Stimulated activated naive CD4-positive, alpha-beta T cell (primary cell): ENCODE data around the gene GBP4.

ENCODE experiments used
- DNase-seq, 6 experiments: peaks; one replicate each; lab custom pipeline; 2025; lab: John Stamatoyannopoulos, UW

Gene GBP4

DNA sequence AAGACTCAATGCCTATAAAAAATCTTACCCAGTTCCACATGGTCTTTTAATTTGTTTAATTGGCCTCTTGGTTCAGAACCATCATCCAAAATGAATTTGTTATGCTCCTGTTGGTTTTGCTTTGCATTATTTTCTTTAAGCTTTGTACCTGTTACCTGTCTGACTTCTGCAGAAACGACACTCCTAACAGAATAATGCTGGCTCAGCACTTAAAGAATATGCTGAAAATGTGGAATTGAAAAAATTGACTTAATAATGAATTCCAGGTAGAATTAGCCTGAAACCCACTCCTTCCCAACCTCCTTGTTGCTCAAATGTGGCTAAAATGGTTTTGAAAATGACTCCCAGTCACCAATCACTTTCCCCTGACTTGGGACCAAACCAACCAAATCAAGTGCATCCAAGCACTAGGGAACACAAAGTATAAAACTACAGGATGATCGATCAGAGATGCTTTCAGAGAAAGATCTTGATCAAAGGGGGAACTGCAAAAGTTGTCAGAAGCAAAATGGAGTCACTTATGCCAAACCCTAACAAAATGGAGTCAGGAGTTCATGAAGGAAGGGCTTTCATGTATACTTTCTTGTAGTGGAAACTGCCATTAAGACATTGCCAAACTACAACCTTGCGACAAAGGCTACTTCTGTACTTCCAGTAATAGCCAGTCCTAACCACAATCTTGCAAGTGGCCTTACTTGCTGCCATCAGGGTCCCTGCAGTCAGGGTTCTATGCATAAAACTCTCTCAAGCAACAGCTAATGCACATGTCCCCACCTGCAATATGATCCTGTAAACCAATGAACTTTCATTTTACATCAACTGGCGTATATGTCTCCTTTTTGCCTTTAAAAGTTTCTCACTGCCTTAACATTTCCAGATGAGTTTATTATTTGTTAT lies 28.3 kb downstream of the GBP4 start:
- DNase-seq, result no peak

GRCh38 chr1:89169166-89169565 lies 29.6 kb downstream of the GBP4 start:
- no peak for DNase-seq

DNA sequence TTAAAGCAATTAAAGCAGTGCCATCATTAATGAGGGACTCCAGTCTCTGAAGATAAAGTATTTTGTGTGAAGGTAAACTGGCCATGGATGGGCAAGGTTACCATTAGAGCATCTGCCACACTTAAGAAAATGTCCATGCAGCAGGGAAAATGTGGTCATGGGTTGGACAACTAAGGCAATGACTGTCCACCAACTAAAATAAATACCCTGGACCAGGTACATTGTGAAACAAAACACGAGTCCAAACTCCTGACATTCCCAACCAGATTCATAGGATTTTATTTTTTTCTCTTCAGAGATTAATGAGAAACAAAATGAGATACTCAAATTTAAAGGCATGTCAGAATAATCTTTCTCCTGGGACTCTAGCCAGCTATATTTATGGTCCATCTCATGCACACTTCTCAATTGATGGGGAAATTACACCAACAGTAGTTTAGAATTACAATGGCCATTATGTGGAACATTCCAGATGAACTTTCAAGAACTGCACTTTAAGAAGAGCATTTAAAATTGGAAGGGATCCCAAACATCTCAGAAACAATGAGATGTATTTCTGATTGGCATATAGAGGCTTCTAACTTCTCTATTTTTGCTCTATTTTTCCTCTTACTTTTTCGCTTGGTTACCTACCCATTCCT lies 31.0 kb downstream of the GBP4 start:
- DNase-seq, result no peak

- no peak for DNase-seq
Measured at GRCh38 chr1:89166705-89167104, 32.0 kb downstream of the GBP4 start.

GRCh38 chr1:89165811-89166210 lies 32.9 kb downstream of the GBP4 start:
- DNase-seq, result no peak

DNA sequence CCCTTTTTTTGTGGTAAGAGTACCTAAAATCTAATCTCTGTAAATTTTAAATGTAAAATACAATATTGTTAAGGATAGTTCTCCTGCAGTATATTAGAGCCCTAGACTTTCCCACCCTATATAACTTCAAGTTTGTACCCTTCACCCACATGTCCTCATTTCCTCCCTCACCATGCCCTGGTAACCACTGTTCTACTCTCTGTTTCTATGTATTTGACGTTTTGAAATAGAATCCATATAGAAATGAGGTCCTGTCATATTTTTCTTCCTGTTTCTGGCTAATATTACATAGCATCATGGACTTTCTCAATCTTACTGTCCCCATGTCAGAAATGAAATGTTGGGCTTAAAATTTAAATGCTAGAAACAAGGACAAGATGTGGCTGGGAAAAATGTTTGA lies 47.7 kb downstream of the GBP4 start:
- no peak for DNase-seq

GRCh38 chr1:89149976-89150375 lies 48.8 kb downstream of the GBP4 start:
- DNase-seq, result no peak

DNA sequence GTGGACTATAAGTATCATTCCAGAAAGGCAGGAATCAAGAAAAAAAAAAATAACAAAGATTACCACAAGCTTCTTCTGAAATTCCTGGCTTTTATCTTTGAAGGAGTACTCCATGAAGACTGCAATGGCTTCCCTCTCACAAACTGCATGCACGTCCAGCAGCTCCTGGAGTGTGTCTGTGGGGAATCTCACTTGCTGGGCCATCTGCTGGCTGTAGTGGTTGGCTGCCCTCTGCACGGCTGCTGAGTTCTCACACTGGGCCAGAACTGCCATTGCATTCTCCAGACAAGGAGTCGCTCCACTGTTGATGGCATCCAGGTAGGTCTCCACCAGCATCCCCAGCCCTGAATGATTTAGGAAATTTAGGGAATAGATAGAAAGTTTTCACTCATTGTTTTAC lies 49.5 kb downstream of the GBP4 start:
- DNase-seq, result no peak

DNA sequence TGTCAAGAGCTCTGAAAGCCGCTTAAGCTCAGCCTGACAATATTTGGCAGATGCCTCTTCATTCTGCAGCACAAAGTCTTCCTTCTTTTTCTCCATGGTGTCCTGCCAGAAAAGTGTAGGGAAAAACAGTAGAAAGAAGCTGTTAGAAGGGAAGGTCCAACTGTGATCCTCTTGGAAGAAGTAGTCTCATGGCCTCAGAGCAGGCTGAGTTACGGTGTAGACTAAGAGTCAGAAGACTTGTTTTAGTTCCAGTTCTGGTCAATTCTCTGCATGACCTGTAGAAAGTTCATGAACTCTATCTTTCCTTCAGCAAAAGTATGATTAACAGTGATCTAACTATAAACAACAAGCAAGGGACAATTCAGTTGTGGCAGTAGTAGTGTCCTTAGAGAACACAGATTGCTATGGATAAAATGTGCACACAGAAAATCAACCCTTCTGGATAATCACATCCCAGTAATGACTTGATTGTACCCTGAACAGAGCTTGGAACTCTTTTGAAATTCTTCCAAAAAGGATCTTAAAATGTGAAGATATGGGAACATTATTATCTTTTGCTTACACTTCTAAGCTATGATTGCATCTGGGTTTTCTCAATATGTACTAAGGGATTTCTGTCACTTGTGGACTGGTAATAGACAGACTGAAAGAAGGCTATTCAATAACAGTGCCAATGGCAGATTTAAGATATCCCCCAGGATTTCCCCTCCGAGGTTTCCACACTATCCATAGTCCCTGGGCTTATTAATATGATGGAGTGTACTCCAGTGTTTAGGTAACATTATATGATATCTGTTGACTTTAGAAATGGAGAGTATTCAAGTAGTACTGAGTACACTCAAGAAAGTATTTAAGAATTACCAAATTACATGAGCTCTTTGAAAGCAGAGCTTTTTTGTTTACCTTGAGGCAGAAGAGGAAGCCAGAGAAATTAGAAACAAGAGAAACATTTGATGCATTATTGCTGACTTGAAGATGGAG lies 50.8 kb downstream of the GBP4 start:
- no peak for DNase-seq

DNA sequence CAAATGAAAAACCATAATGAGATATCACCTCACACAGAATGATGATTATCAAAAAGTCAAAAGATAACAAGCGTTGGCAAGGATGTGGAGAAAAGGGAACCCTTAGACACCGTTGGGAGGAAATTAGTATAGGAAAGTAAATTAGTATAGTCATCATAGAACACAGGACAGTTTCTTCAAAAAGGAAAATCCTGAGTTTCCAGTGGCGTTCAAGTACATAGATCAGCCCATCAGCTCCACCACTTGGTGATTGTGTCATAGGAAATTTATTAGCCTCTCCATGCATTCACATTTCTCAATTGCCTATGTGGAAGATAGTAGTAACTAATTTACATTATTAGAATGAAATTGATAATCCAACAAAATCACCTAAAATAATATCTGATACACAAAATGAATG lies 52.0 kb downstream of the GBP4 start:
- DNase-seq, result no peak

DNA sequence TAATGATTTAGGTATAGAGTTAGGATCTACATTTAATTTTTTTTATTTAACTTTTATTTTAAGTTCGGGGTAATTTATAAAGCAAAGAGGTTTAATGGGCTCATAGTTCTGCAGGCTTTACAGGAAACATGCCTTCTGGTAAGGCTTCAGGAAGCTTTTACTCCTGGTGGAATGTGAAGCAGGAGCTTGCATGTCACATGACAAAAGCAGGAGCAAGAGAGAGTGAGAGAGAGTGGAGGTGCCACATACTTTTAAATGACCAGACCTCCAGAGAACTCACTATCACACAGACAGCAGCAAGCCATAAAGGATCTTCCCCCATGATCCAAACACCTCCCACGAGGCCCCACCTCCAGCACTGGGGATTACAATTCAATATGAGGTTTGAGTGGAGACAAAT lies 55.3 kb downstream of the GBP4 start:
- no peak for DNase-seq

DNA sequence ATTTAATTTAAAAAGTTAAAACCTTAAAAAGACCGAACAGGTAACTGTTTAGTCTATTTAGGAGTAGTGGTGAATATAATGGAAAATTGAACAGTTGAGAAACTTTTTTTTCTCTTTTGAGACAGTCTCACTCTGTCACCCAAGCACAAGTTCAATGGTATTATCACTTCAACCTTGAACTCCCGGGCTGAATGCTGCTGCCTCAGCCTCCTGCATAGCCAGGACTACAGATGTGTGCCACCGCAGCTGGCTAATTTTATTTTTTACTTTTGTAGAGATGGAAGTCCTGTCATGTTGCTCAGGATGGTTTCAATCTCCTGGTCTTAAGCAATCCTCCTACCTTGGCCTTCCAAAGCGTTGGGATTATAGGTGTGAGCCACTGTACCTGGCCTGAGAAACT lies 56.6 kb downstream of the GBP4 start:
- DNase-seq, result no peak

- no peak for DNase-seq
Measured at GRCh38 chr1:89133747-89134146, 65.0 kb downstream of the GBP4 start.
